ENCODE data around the gene MCOLN2.

The MCOLN2 gene

GRCh38 chr1:84884671-84885389, 112.1 kb downstream of the MCOLN2 start:
- Histone ChIP-seq H3K27me3 (ENCODE audit: insufficient read depth, poor library complexity, severe bottlenecking) (no peaks in the 10 kb centered on the region), H3K4me3 (replicated peaks; ENCODE audit: insufficient read depth, low read length) (no peak overlapping the region), H3K27ac (replicated peaks) (no peak overlapping the region)
- DNase-seq (ENCODE audit: low read depth in 1 of 2, low spot score in 1 of 2) = no peak
- TF ChIP-seq GABPA (IDR thresholded peaks at IDR 0.05; ENCODE audit: low read depth) (no peak), SPI1 (IDR thresholded peaks at IDR 0.05; ENCODE audit: borderline replicate concordance, low read depth) (no peak), CTCF (IDR thresholded peaks at IDR 0.05; ENCODE audit: insufficient read depth, low read length) (no peak), REST (IDR thresholded peaks at IDR 0.05; ENCODE audit: insufficient replicate concordance, low read depth) (no peak), POLR2AphosphoS5 (IDR thresholded peaks at IDR 0.05; ENCODE audit: low read depth) (no peak)

DNA sequence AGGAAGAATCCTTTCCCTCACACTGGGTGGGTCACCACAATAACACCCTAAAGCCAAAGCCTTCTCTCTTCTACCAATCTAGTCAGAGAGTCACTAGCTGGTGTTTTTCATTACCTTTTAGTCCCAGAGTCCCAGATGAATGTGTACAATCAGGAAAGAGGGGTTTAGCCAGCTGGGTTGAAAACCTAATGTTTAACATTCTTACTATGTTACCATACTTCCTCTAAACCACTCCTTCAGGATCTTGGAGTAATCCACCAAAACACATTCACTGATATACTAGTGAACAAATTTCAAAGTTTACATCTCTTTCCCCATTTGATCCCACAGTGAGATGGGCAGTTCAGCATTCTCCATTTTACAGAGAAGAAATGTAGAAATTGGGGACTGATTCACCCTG, 113.6 kb downstream of the MCOLN2 start:
- H3K27ac ChIP-seq (replicated peaks) = no peak overlapping the region
- no peak for DNase-seq (ENCODE audit: low read depth in 1 of 2, low spot score in 1 of 2)
- H3K4me3 ChIP-seq (replicated peaks; ENCODE audit: insufficient read depth, low read length) = no peak overlapping the region
- H3K27me3 ChIP-seq (ENCODE audit: insufficient read depth, poor library complexity, severe bottlenecking) = no peaks in the 10 kb centered on the region
- TF ChIP-seq SPI1 (IDR thresholded peaks at IDR 0.05; ENCODE audit: borderline replicate concordance, low read depth) = no peak
- no peak for TF ChIP-seq GABPA (IDR thresholded peaks at IDR 0.05; ENCODE audit: low read depth)
- TF ChIP-seq REST (IDR thresholded peaks at IDR 0.05; ENCODE audit: insufficient replicate concordance, low read depth) = no peak

- H3K4me3 ChIP-seq (replicated peaks; ENCODE audit: insufficient read depth, low read length) = no peak overlapping the region
- H3K27me3 ChIP-seq (ENCODE audit: insufficient read depth, poor library complexity, severe bottlenecking) = peaks cover 5% of the 10 kb centered on the region
- H3K27ac ChIP-seq (replicated peaks) = no peak overlapping the region
- TF ChIP-seq GABPA (IDR thresholded peaks at IDR 0.05; ENCODE audit: low read depth) = no peak
- TF ChIP-seq REST (IDR thresholded peaks at IDR 0.05; ENCODE audit: insufficient replicate concordance, low read depth) = no peak
- TF ChIP-seq POLR2AphosphoS5 (IDR thresholded peaks at IDR 0.05; ENCODE audit: low read depth) = no peak
- TF ChIP-seq CTCF (IDR thresholded peaks at IDR 0.05; ENCODE audit: insufficient read depth, low read length) = no peak
- no peak for TF ChIP-seq SPI1 (IDR thresholded peaks at IDR 0.05; ENCODE audit: borderline replicate concordance, low read depth)
- no peak for DNase-seq (ENCODE audit: low read depth in 1 of 2, low spot score in 1 of 2)
These were observed 119.3 kb downstream of the MCOLN2 start for GRCh38 chr1:84877592-84877991.
